ENCODE measurements around the gene CENATAC.
"Not testable (repeated sequence)": the region's sequence is repeated elsewhere in the genome, so short reads cannot be mapped to it uniquely, and the experiment has no call there.

Gene CENATAC

GRCh38 chr11:118997627-118998387 lies at the start of gene CENATAC:
CENATAC (plus strand) TSS chr11:118998138; CDS start chr11:118998198, 60 bp downstream.
- peak; percentile 98 for DNase-seq

GRCh38 chr11:118953265-118953664 lies 44.7 kb upstream of the CENATAC start:
- no peak for DNase-seq

- not testable (repeated sequence) for DNase-seq
Measured at GRCh38 chr11:118953976-118954375, 44.0 kb upstream of the CENATAC start.

GRCh38 chr11:118956094-118956846 lies 41.7 kb upstream of the CENATAC start, which contains the start of gene UPK2:
UPK2 (plus strand) TSS chr11:118956298; CDS start chr11:118956351, 53 bp downstream.
- peak; percentile 89 for DNase-seq

GRCh38 chr11:118956847-118957469 lies 41.0 kb upstream of the CENATAC start:
- DNase-seq, result no peak

- no peak for DNase-seq
Measured at GRCh38 chr11:118957549-118957948, 40.4 kb upstream of the CENATAC start.

GRCh38 chr11:118957968-118958367 lies 40.0 kb upstream of the CENATAC start:
- DNase-seq, result no peak

GRCh38 chr11:118958577-118958976 lies 39.4 kb upstream of the CENATAC start:
- no peak for DNase-seq

GRCh38 chr11:118961189-118961588 lies 36.7 kb upstream of the CENATAC start:
- DNase-seq, result no peak

- DNase-seq, result no peak
Measured at GRCh38 chr11:118961591-118961990, 36.3 kb upstream of the CENATAC start.

- DNase-seq, result not testable (repeated sequence)
Measured at GRCh38 chr11:118969508-118969907, 28.4 kb upstream of the CENATAC start.

GRCh38 chr11:118971646-118972045 lies 26.3 kb upstream of the CENATAC start, which contains the start of gene FOXR1:
FOXR1 (plus strand) TSS chr11:118971761; CDS start chr11:118971932, 171 bp downstream.
- no peak for DNase-seq

GRCh38 chr11:118973985-118974384 lies 24.0 kb upstream of the CENATAC start:
- DNase-seq, result no peak

- DNase-seq, result no peak
Measured at GRCh38 chr11:118975771-118976709, 21.9 kb upstream of the CENATAC start.

GRCh38 chr11:118979434-118979833 lies 18.5 kb upstream of the CENATAC start:
- no peak for DNase-seq

GRCh38 chr11:118980191-118980881 lies 17.6 kb upstream of the CENATAC start:
- no peak for DNase-seq

- not testable (repeated sequence) for DNase-seq
Measured at GRCh38 chr11:118984337-118984736, 13.6 kb upstream of the CENATAC start.

GRCh38 chr11:118984825-118985224 lies 13.1 kb upstream of the CENATAC start:
- no peak for DNase-seq

GRCh38 chr11:118988280-118988679 lies 9.7 kb upstream of the CENATAC start:
- DNase-seq, result no peak

GRCh38 chr11:118991486-118992038 lies 6.4 kb upstream of the CENATAC start:
- DNase-seq, result not testable (repeated sequence)

- DNase-seq, result peak; percentile 78
Measured at GRCh38 chr11:118996926-118997626, 862 bp upstream of the CENATAC start.
